Skeletal muscle tissue (tissue), 4 donors: ENCODE data around the gene SMIM38. TPM values are rescaled to one million over a fixed set of nuclear protein-coding genes. Genes with fewer than 3 reads are reported as not detected.
"Not testable (repeated sequence)": the region's sequence is repeated elsewhere in the genome, so short reads cannot be mapped to it uniquely, and the experiment has no call there.

Experiments
- H3K27ac ChIP-seq: one replicate; pipeline ENCODE4 v1.7.0; 2013; ENCODE audit warnings: mild to moderate bottlenecking, low read depth, low read length, inconsistent platforms
- H3K27me3 ChIP-seq, 3 donors: one replicate each; pipeline ENCODE4 v1.7.0; 2013; ENCODE audit warnings: low read length in 3 of 3; ENCODE audit not compliant: control insufficient read depth in 3 of 3, insufficient read depth in 3 of 3
- H3K36me3 ChIP-seq, 3 donors: one replicate each; pipeline ENCODE4 v1.7.0; 2013; ENCODE audit warnings: low read length in 3 of 3; ENCODE audit not compliant: control insufficient read depth in 3 of 3, insufficient read depth in 3 of 3
- H3K4me1 ChIP-seq, 3 donors: one replicate each; pipeline ENCODE4 v1.7.0; 2013; ENCODE audit warnings: low read length in 3 of 3, mild to moderate bottlenecking in 3 of 3; ENCODE audit not compliant: control insufficient read depth in 3 of 3, insufficient read depth in 3 of 3
- H3K4me3 ChIP-seq, 3 donors: one replicate each; pipeline ENCODE4 v1.7.0; 2013; ENCODE audit warnings: low read length in 3 of 3
- H3K9ac ChIP-seq, 3 donors: one replicate each; pipeline ENCODE4 v1.7.0; 2013; ENCODE audit warnings: low read length in 3 of 3, mild to moderate bottlenecking in 3 of 3, moderate library complexity in 2 of 3, low read depth in 1 of 3
- H3K9me3 ChIP-seq, 3 donors: one replicate each; pipeline ENCODE4 v1.7.0; 2013; ENCODE audit warnings: low read length in 3 of 3; ENCODE audit not compliant: control insufficient read depth in 3 of 3
- total RNA-seq: library from RNA; depleted of rRNA; stranded (reverse); fragments of >200 nt; gene quantifications from one replicate; pipeline ENCODE4 v1.2.3, GENCODE V29; 2014
- donor health status: Osteomylitis.

SMIM38 gene
- total RNA-seq, 1 donor from 2014 or later: under 0.01 TPM

GRCh38 chr11:69136471-69136870 lies 19.3 kb upstream of the SMIM38 start:
- Histone ChIP-seq H3K4me3 (no peak overlapping the region), H3K9me3 (peaks cover 0 to 6% (median 3%) of the 10 kb centered on the region in 3 donors), H3K4me1 (peaks cover 3 to 5% (median 5%) of the 10 kb centered on the region in 3 donors), H3K36me3 (peaks cover 0 to 6% (median 4%) of the 10 kb centered on the region in 3 donors), H3K27ac (no peak overlapping the region), H3K9ac (no peak overlapping the region), H3K27me3 (no peaks in the 10 kb centered on the region)

GRCh38 chr11:69137151-69137844 lies 18.4 kb upstream of the SMIM38 start:
- peaks cover 0 to 6% (median 3%) of the 10 kb centered on the region in 3 donors for H3K9me3 ChIP-seq
- no peak overlapping the region for H3K9ac ChIP-seq
- H3K27ac ChIP-seq: no peak overlapping the region
- H3K27me3 ChIP-seq: no peaks in the 10 kb centered on the region
- no peaks in the 10 kb centered on the region for H3K4me1 ChIP-seq
- peaks cover 0 to 6% (median 4%) of the 10 kb centered on the region in 3 donors for H3K36me3 ChIP-seq
- no peak overlapping the region for H3K4me3 ChIP-seq

GRCh38 chr11:69138265-69138664 lies 17.5 kb upstream of the SMIM38 start:
- no peaks in the 10 kb centered on the region for H3K4me1 ChIP-seq
- H3K9ac ChIP-seq: no peak overlapping the region
- peaks cover 0 to 6% (median 4%) of the 10 kb centered on the region in 3 donors for H3K36me3 ChIP-seq
- no peak overlapping the region for H3K27ac ChIP-seq
- peaks cover 0 to 1% (median 0%) of the 10 kb centered on the region in 3 donors for H3K9me3 ChIP-seq
- H3K27me3 ChIP-seq: no peaks in the 10 kb centered on the region
- H3K4me3 ChIP-seq: no peak overlapping the region

DNA sequence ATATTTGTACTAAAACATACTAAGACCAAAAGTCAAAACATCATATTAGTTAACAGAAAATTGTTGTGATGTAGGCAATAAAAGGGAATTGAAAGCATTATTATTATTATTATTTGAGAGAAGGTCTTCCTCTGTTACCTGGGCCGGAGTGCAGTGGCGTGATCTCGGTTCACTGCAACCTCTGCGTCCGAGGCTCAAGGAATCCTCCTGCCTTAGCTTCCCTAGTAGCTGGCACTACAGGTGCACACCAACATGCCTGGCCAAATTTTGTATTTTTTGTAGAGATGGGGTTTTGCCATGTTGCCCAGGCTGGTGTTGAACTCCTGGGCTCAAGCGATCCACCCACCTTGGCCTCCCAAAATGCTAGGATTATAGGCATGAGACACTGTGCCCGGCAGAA lies 15.6 kb upstream of the SMIM38 start:
- not testable (repeated sequence) for H3K9ac ChIP-seq, H3K27ac ChIP-seq, H3K9me3 ChIP-seq, H3K4me1 ChIP-seq, H3K4me3 ChIP-seq, H3K36me3 ChIP-seq, H3K27me3 ChIP-seq

GRCh38 chr11:69140635-69141034 lies 15.1 kb upstream of the SMIM38 start:
- Histone ChIP-seq H3K36me3 (peaks cover 0 to 6% (median 4%) of the 10 kb centered on the region in 3 donors), H3K27ac (no peak overlapping the region), H3K4me1 (no peaks in the 10 kb centered on the region), H3K9me3 (peaks cover 0 to 3% (median 0%) of the 10 kb centered on the region in 3 donors), H3K27me3 (no peaks in the 10 kb centered on the region), H3K9ac (no peak overlapping the region), H3K4me3 (no peak overlapping the region)

GRCh38 chr11:69141742-69142141 lies 14.0 kb upstream of the SMIM38 start:
- Histone ChIP-seq H3K4me3 (no peak overlapping the region), H3K4me1 (no peaks in the 10 kb centered on the region), H3K27ac (no peak overlapping the region), H3K36me3 (peaks cover 0 to 6% (median under 1%) of the 10 kb centered on the region in 3 donors), H3K27me3 (no peaks in the 10 kb centered on the region), H3K9ac (no peak overlapping the region), H3K9me3 (peaks cover 0 to 6% (median 5%) of the 10 kb centered on the region in 3 donors)

DNA sequence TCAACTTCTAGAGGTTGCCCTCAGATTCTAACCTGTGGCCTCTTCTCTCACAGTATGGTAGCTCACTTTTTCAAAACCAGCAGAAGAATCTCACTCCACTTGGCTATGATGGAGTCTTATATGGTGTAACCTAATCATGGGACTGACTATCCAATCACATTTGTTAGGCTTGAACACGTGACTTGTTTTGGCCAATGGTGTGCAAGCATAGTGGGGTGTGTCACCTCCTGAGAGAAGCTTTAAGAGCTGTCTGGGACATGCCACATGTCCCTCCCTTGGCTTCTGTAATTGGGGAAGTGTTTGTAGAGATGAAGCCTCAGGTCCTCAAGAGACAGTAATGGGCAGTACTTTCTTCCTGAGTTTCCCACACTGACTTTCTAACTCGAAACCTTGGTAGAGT lies 12.8 kb upstream of the SMIM38 start:
- Histone ChIP-seq H3K27ac (no peak overlapping the region), H3K9me3 (peaks cover 0 to 8% (median 6%) of the 10 kb centered on the region in 3 donors), H3K36me3 (peaks cover 0 to 6% (median 0%) of the 10 kb centered on the region in 3 donors), H3K9ac (no peak overlapping the region), H3K4me1 (no peaks in the 10 kb centered on the region), H3K4me3 (no peak overlapping the region), H3K27me3 (no peaks in the 10 kb centered on the region)

- no peak overlapping the region for H3K27ac ChIP-seq
- H3K27me3 ChIP-seq: no peaks in the 10 kb centered on the region
- H3K4me1 ChIP-seq: no peaks in the 10 kb centered on the region
- H3K4me3 ChIP-seq: no peak overlapping the region
- peaks cover 0 to 2% (median 0%) of the 10 kb centered on the region in 3 donors for H3K36me3 ChIP-seq
- H3K9ac ChIP-seq: no peak overlapping the region
- peaks cover 0 to 8% (median 6%) of the 10 kb centered on the region in 3 donors for H3K9me3 ChIP-seq
Measured at GRCh38 chr11:69144316-69145049, 11.3 kb upstream of the SMIM38 start.

- H3K27ac ChIP-seq: no peak overlapping the region
- no peaks in the 10 kb centered on the region for H3K27me3 ChIP-seq
- no peak overlapping the region for H3K4me3 ChIP-seq
- peaks cover 0 to 2% (median 0%) of the 10 kb centered on the region in 3 donors for H3K36me3 ChIP-seq
- peaks cover 0 to 8% (median 6%) of the 10 kb centered on the region in 3 donors for H3K9me3 ChIP-seq
- no peaks in the 10 kb centered on the region for H3K4me1 ChIP-seq
- no peak overlapping the region for H3K9ac ChIP-seq
Measured at GRCh38 chr11:69145050-69145380, 10.7 kb upstream of the SMIM38 start.

- H3K4me1 ChIP-seq: no peaks in the 10 kb centered on the region
- H3K4me3 ChIP-seq: no peak overlapping the region
- peaks cover 0 to 8% (median 6%) of the 10 kb centered on the region in 3 donors for H3K9me3 ChIP-seq
- H3K9ac ChIP-seq: no peak overlapping the region
- H3K27ac ChIP-seq: no peak overlapping the region
- H3K36me3 ChIP-seq: peaks cover 0 to 4% (median 0%) of the 10 kb centered on the region in 3 donors
- H3K27me3 ChIP-seq: no peaks in the 10 kb centered on the region
Measured at GRCh38 chr11:69148377-69148762, 7.4 kb upstream of the SMIM38 start.
